ENCODE data around the gene LY86.

Gene LY86

GRCh38 chr6:6635869-6636268 lies 47.3 kb downstream of the LY86 start:
- Histone ChIP-seq H3K9me3 (ENCODE audit: insufficient read depth, low read length) (no peaks in the 10 kb centered on the region), H3K4me2 (ENCODE audit: low read length) (no peak overlapping the region), H3K27ac (ENCODE audit: low read length) (no peak overlapping the region), H3K4me3 (ENCODE audit: low read length) (no peak overlapping the region), H3K9ac (ENCODE audit: low read length) (no peak overlapping the region), H3K4me1 (ENCODE audit: low read length) (no peaks in the 10 kb centered on the region), H4K20me1 (ENCODE audit: insufficient read depth, low read length) (no peaks in the 10 kb centered on the region), H3K36me3 (replicated peaks; ENCODE audit: low read depth, low read length) (no peaks in the 10 kb centered on the region), H3K79me2 (ENCODE audit: low read length) (no peaks in the 10 kb centered on the region), H2AFZ (ENCODE audit: low read depth, low read length) (no peak overlapping the region), H3K27me3 (ENCODE audit: low read depth, low read length) (no peaks in the 10 kb centered on the region)
- TF ChIP-seq EZH2phosphoT487 (IDR thresholded peaks at IDR 0.05; ENCODE audit: low read depth): no peak
- TF ChIP-seq CTCF (IDR thresholded peaks at IDR 0.05; ENCODE audit: low read depth, low read length): no peak

- no peak overlapping the region for H2AFZ ChIP-seq (ENCODE audit: low read depth, low read length)
- no peaks in the 10 kb centered on the region for H4K20me1 ChIP-seq (ENCODE audit: insufficient read depth, low read length)
- TF ChIP-seq CTCF (IDR thresholded peaks at IDR 0.05; ENCODE audit: low read depth, low read length) (no peak), EZH2phosphoT487 (IDR thresholded peaks at IDR 0.05; ENCODE audit: low read depth) (no peak)
- H3K27ac ChIP-seq (ENCODE audit: low read length): no peak overlapping the region
- H3K27me3 ChIP-seq (ENCODE audit: low read depth, low read length): no peaks in the 10 kb centered on the region
- H3K4me3 ChIP-seq (ENCODE audit: low read length): no peak overlapping the region
- no peaks in the 10 kb centered on the region for H3K79me2 ChIP-seq (ENCODE audit: low read length)
- no peaks in the 10 kb centered on the region for H3K9me3 ChIP-seq (ENCODE audit: insufficient read depth, low read length)
- no peak overlapping the region for H3K4me2 ChIP-seq (ENCODE audit: low read length)
- H3K4me1 ChIP-seq (ENCODE audit: low read length): no peaks in the 10 kb centered on the region
- H3K36me3 ChIP-seq (replicated peaks; ENCODE audit: low read depth, low read length): no peaks in the 10 kb centered on the region
- H3K9ac ChIP-seq (ENCODE audit: low read length): no peak overlapping the region
These were observed 51.1 kb downstream of the LY86 start for GRCh38 chr6:6639572-6639971.

- H3K27me3 ChIP-seq (ENCODE audit: low read depth, low read length): no peaks in the 10 kb centered on the region
- no peak for TF ChIP-seq EZH2phosphoT487 (IDR thresholded peaks at IDR 0.05; ENCODE audit: low read depth)
- no peak for TF ChIP-seq CTCF (IDR thresholded peaks at IDR 0.05; ENCODE audit: low read depth, low read length)
- no peak overlapping the region for H3K4me2 ChIP-seq (ENCODE audit: low read length)
- H3K27ac ChIP-seq (ENCODE audit: low read length): no peak overlapping the region
- H3K4me3 ChIP-seq (ENCODE audit: low read length): no peak overlapping the region
- H3K36me3 ChIP-seq (replicated peaks; ENCODE audit: low read depth, low read length): no peaks in the 10 kb centered on the region
- no peak overlapping the region for H2AFZ ChIP-seq (ENCODE audit: low read depth, low read length)
- H4K20me1 ChIP-seq (ENCODE audit: insufficient read depth, low read length): no peaks in the 10 kb centered on the region
- H3K9me3 ChIP-seq (ENCODE audit: insufficient read depth, low read length): no peaks in the 10 kb centered on the region
- H3K9ac ChIP-seq (ENCODE audit: low read length): no peak overlapping the region
- H3K79me2 ChIP-seq (ENCODE audit: low read length): no peaks in the 10 kb centered on the region
- H3K4me1 ChIP-seq (ENCODE audit: low read length): no peaks in the 10 kb centered on the region
These were observed 52.4 kb downstream of the LY86 start for GRCh38 chr6:6640926-6641325.

- TF ChIP-seq CTCF (IDR thresholded peaks at IDR 0.05; ENCODE audit: low read depth, low read length) (no peak), EZH2phosphoT487 (IDR thresholded peaks at IDR 0.05; ENCODE audit: low read depth) (no peak)
These were observed 54.9 kb downstream of the LY86 start for GRCh38 chr6:6643398-6643797.

More at GRCh38 chr6:6643398-6643797, 54.9 kb downstream of the LY86 start:
- Histone ChIP-seq H3K4me3 (ENCODE audit: low read length) (no peak overlapping the region), H4K20me1 (ENCODE audit: insufficient read depth, low read length) (no peaks in the 10 kb centered on the region), H3K9me3 (ENCODE audit: insufficient read depth, low read length) (no peaks in the 10 kb centered on the region), H3K27ac (ENCODE audit: low read length) (no peak overlapping the region), H2AFZ (ENCODE audit: low read depth, low read length) (no peak overlapping the region), H3K27me3 (ENCODE audit: low read depth, low read length) (no peaks in the 10 kb centered on the region), H3K9ac (ENCODE audit: low read length) (no peak overlapping the region), H3K4me2 (ENCODE audit: low read length) (no peak overlapping the region), H3K36me3 (replicated peaks; ENCODE audit: low read depth, low read length) (no peaks in the 10 kb centered on the region), H3K79me2 (ENCODE audit: low read length) (no peaks in the 10 kb centered on the region), H3K4me1 (ENCODE audit: low read length) (no peaks in the 10 kb centered on the region)
